Activated CD4-positive, alpha-beta T cell treated with anti-CD3 and anti-CD28 coated beads, Interleukin-2, amount 10 ng/mL, durations not matched to agents 7 days and 5 days (primary cell): ENCODE measurements around the gene PSMC3IP. TPM values are rescaled to one million over a fixed set of nuclear protein-coding genes. Genes with fewer than 3 reads are reported as not detected.
"Not testable (repeated sequence)": the region's sequence is repeated elsewhere in the genome, so short reads cannot be mapped to it uniquely, and the experiment has no call there.

Source experiments
- CTCF ChIA-PET: fragments of 350-600 bp; sonication (Branson Sonifier 250); formaldehyde crosslinking; loops from one replicate; lab custom pipeline; 2021; ENCODE audit warnings: antibody characterized with exemption; lab: Charles Lee
- POLR2A ChIA-PET: fragments of 350-600 bp; sonication (Branson Sonifier 250); formaldehyde crosslinking; loops from one replicate; lab custom pipeline; 2021; ENCODE audit warnings: antibody characterized with exemption; lab: Charles Lee
- DNase-seq: peaks from one replicate; pipeline ENCODE4 v3.0.0-alpha.2; 2020
- H3K27ac Mint-ChIP-seq: one replicate; pipeline ENCODE4 v1.8.0; 2021; ENCODE audit warnings: mild to moderate bottlenecking, moderate library complexity, mixed read lengths
- H3K27me3 Mint-ChIP-seq: one replicate; pipeline ENCODE4 v1.8.0; 2021; ENCODE audit warnings: mixed read lengths
- H3K36me3 Mint-ChIP-seq: one replicate; pipeline ENCODE4 v1.8.0; 2021; ENCODE audit warnings: low read depth, mixed read lengths
- H3K4me1 Mint-ChIP-seq: one replicate; pipeline ENCODE4 v1.8.0; 2021; ENCODE audit warnings: mixed read lengths
- H3K4me3 Mint-ChIP-seq: one replicate; pipeline ENCODE4 v1.8.0; 2021; ENCODE audit warnings: mild to moderate bottlenecking, moderate library complexity, mixed read lengths
- H3K9me3 Mint-ChIP-seq: one replicate; pipeline ENCODE4 v1.8.0; 2021; ENCODE audit warnings: mixed read lengths
- total RNA-seq, 2 experiments: library from RNA; stranded (reverse); gene quantifications; one replicate each; pipeline ENCODE4 v1.2.3, GENCODE V29; 2021

The PSMC3IP gene
- total RNA-seq, 2 experiments from 2014 or later: 17.4 to 18.5 TPM

DNA sequence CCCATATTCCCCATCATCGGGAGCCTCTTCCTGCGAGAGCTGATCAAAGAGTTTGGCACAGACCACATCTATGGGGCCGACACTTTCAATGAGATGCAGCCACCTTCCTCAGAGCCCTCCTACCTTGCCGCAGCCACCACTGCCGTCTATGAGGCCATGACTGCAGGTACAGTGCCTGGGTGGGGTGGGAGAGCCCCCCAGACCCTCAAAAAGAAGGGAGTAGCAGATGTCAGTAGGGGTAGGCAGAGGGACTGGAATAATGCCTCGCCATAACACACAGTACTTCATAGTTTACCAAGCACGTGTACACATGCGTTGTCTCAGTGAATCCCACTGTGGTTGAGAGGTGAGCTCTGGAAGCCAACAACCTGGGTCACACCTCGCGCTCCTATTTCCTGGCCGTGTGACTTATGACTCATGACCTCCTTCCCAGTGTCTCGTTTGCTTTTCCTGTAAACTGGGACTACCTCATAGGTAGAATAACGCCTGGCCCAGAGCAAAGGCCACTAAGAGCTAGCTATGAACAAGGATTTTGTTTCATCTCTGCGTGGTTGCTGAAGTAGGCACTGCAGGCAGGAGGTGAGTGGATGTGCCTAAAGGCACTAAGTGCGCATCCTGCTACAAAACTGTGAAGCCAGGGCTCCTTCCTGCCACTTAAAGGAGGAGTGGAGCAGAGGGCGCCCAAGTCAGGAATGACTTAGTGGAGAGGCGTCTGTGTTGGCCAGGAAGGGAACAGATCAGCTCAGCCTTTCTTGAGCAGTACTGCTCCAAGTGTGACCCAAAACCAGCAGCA is 36.3 kb downstream of the PSMC3IP start:
- ChIA-PET CTCF (interaction anchor here (0.5 to 1.8 kb wide), 8 partner anchors 10 to 1660 kb away, joined by 3 to 9 read pairs (median 4); no protein-coding TSS in a partner anchor), POLR2A (interaction anchor here (0.7 kb wide), 1 partner anchor 299 kb away, joined by 3 read pairs; no protein-coding TSS in a partner anchor)
- H3K4me3 Mint-ChIP-seq: peak overlapping the region; percentile 14
- no peaks in the 10 kb centered on the region for H3K27me3 Mint-ChIP-seq
- peaks cover 41% of the 10 kb centered on the region for H3K4me1 Mint-ChIP-seq
- no peaks in the 10 kb centered on the region for H3K9me3 Mint-ChIP-seq
- peak overlapping the region; percentile 77 for H3K27ac Mint-ChIP-seq
- no peak for DNase-seq
- peaks cover 9% of the 10 kb centered on the region for H3K36me3 Mint-ChIP-seq

DNA sequence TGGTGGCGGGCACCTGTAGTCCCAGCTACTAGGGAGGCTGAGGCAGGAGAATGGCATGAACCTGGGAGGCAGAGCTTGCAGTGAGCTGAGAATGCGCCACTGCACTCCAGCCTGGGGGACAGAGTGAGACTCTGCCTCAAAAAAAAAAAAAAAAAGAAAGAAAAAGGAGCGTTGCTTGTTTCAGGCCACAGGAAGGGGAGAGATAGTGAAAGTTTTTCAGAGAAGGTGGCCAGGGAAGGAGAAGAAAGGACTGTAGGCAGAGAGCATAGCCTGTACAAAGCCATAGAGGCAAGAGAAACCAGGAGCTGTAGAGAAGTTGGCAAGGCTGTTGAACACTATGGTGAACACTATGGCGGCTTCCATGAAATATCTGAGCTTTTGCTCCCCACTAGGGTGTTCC is 37.0 kb downstream of the PSMC3IP start:
- POLR2A ChIA-PET, H3K36me3 Mint-ChIP-seq, H3K27me3 Mint-ChIP-seq, DNase-seq, H3K9me3 Mint-ChIP-seq, H3K4me3 Mint-ChIP-seq: not testable (repeated sequence)
- CTCF ChIA-PET: interaction anchor here (0.6 to 1.8 kb wide), 4 partner anchors 9 to 226 kb away, joined by 3 to 9 read pairs (median 4); no protein-coding TSS in a partner anchor
- peaks cover 43% of the 10 kb centered on the region for H3K4me1 Mint-ChIP-seq
- H3K27ac Mint-ChIP-seq: peak overlapping the region; percentile 76

DNA sequence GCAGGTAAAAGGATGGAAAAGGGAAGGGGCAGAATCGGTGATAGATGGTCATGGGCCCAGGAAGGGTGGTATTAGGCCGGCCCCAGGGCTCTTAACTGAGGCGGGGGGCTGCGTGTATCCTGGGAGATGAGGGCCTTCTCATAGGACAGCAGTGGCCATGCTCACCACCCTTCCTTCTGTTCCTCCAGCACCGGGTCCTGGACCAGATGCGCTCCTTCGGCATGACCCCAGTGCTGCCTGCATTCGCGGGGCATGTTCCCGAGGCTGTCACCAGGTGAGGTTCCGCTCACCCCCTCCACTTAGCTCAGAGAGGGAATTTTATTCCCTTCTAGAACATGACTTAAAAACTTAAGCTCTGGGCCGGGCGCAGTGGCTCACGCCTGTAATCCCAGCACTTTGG is 39.0 kb downstream of the PSMC3IP start:
- CTCF ChIA-PET: interaction anchor here (1.0 kb wide), 1 partner anchor 381 kb away, joined by 3 read pairs; no protein-coding TSS in a partner anchor
- DNase-seq: no peak
- Mint-ChIP-seq H3K36me3 (peaks cover 9% of the 10 kb centered on the region), H3K27ac (no peak overlapping the region), H3K27me3 (peaks cover 3% of the 10 kb centered on the region), H3K4me3 (no peak overlapping the region), H3K9me3 (no peaks in the 10 kb centered on the region), H3K4me1 (peaks cover 50% of the 10 kb centered on the region)
- POLR2A ChIA-PET: no interaction called here

DNA sequence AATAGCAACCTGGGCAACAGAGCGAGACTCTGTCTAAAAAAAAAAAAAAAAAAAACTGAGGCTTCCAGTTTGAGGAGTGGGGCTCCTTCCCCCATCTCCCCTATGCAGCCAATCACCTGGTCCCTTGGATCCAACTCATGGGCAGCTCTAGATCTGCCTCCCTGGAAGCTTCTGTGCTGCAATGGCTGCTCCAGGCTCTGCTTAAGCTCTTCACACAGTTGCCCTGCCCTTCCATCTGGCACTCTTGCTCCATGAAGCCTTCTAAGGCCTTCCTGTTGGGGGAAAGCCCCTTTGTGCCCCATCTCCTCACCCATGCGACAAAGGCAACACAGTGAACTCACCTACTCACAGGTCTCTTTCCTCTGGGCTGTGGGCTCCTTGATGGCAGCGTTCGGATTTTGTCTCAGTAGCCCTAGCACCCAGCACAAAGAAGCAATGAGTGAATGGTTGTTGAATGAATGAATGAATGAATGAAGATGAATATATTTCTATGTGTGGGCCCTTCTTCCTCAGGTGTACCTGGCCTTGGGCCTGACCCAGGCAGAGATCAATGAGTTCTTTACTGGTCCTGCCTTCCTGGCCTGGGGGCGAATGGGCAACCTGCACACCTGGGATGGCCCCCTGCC is 39.6 kb downstream of the PSMC3IP start:
- CTCF ChIA-PET: interaction anchor here (1.0 kb wide), 1 partner anchor 381 kb away, joined by 3 read pairs; no protein-coding TSS in a partner anchor

DNA sequence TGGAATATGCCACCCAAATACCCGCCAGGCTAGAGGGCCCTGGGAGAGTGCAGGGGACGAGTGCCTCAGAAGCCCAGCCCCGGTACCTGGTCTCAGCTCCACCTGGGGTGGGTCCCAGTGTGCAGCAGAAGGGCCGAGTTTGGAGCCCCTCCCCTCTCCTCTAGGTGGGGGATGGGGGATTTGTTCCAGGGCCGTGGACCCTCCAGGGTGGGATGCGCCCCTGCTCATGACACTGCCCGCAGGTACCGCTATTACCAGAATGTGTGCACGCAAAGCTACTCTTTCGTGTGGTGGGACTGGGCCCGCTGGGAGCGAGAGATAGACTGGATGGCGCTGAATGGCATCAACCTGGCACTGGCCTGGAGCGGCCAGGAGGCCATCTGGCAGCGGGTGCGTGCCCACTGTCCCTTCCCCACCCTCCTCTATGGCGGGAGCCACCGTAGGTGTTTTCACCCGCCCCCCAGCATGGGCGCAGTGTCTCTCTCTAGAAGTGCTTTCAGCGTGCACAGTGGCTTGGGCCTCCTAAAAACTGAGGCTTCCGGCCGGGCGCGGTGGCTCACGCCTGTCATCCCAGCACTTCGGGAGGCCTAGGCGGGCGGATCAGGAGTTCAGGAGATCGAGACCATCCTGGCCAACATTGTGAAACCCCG is 40.2 kb downstream of the PSMC3IP start:
- Mint-ChIP-seq H3K4me3 (peak overlapping the region; percentile 78), H3K36me3 (peaks cover 9% of the 10 kb centered on the region), H3K9me3 (no peaks in the 10 kb centered on the region), H3K27me3 (peaks cover 5% of the 10 kb centered on the region), H3K4me1 (peaks cover 52% of the 10 kb centered on the region), H3K27ac (peak overlapping the region; percentile 83)
- ChIA-PET POLR2A (no interaction called here), CTCF (interaction anchor here (0.8 to 1.3 kb wide), 3 partner anchors 10 to 215 kb away, joined by 3 to 6 read pairs (median 3); no protein-coding TSS in a partner anchor)
- no peak for DNase-seq

More for the DNA sequence above, 39.6 kb downstream of the PSMC3IP start:
- Mint-ChIP-seq H3K9me3 (no peaks in the 10 kb centered on the region), H3K27me3 (peaks cover 5% of the 10 kb centered on the region), H3K36me3 (peaks cover 9% of the 10 kb centered on the region), H3K27ac (peak overlapping the region; percentile 67), H3K4me3 (peak overlapping the region; percentile 78), H3K4me1 (peaks cover 52% of the 10 kb centered on the region)
- POLR2A ChIA-PET: no interaction called here
- no peak for DNase-seq

DNA sequence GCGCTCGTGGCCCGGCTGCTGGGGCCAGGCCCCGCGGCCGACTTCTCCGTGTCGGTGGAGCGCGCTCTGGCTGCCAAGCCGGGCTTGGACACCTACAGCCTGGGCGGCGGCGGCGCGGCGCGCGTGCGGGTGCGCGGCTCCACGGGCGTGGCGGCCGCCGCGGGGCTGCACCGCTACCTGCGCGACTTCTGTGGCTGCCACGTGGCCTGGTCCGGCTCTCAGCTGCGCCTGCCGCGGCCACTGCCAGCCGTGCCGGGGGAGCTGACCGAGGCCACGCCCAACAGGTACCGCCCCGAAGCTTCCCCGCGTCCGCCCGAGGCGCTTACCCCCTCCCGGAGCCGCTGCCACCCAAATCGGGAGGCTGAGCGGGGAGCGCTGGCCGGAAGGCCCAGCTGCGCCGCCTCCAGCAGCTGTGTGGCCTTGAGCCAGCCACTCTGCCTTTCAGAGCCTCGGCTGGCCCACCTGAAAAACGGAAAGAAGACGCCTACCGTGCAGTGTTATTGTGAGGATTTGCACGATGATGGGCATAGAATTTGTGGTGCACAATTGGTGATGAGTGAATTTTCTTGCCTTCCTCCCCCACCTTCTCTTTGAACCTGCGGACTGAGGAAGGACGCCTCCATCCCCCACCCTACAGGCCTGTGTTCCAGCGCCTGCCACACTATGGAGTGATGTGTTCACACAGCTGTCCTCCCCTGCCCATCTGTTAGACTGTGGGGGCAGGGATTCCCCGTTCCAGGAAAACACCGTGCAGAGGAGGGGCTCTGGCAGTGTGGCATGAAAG is 41.0 kb downstream of the PSMC3IP start:
- peaks cover 8% of the 10 kb centered on the region for H3K36me3 Mint-ChIP-seq
- H3K4me1 Mint-ChIP-seq: peaks cover 51% of the 10 kb centered on the region
- no peaks in the 10 kb centered on the region for H3K9me3 Mint-ChIP-seq
- H3K27ac Mint-ChIP-seq: peak overlapping the region; percentile 83
- H3K27me3 Mint-ChIP-seq: peaks cover 5% of the 10 kb centered on the region
- ChIA-PET CTCF (interaction anchor here (0.6 to 2.0 kb wide), 11 partner anchors 10 to 678 kb away, joined by 3 to 11 read pairs (median 3); no protein-coding TSS in a partner anchor), POLR2A (interaction anchor here (0.6 to 0.9 kb wide), 2 partner anchors 42 to 492 kb away, joined by 3 to 6 read pairs; no protein-coding TSS in a partner anchor)
- peak; percentile 75 for DNase-seq
- peak overlapping the region; percentile 78 for H3K4me3 Mint-ChIP-seq

DNA sequence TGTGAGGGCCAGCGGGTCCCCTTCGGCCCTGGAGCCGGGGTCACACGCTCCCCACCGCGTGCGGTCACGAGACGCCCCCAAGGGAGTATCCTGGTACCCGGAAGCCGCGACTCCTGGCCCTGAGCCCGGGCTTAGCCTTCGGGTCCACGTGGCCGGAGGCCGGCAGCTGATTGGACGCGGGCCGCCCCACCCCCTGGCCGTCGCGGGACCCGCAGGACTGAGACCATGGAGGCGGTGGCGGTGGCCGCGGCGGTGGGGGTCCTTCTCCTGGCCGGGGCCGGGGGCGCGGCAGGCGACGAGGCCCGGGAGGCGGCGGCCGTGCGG is 41.5 kb downstream of the PSMC3IP start, which contains the start of gene NAGLU:
TSS of gene NAGLU (plus strand) at position 194 of the 324 bp plus-strand sequence. CDS start at position 226, 32 bp downstream.
- POLR2A ChIA-PET: interaction anchor here (0.6 to 0.9 kb wide), 3 partner anchors 9 to 491 kb away, joined by 3 to 6 read pairs (median 3); no protein-coding TSS in a partner anchor
- H3K9me3 Mint-ChIP-seq: no peaks in the 10 kb centered on the region
- H3K4me1 Mint-ChIP-seq: peaks cover 51% of the 10 kb centered on the region

DNA sequence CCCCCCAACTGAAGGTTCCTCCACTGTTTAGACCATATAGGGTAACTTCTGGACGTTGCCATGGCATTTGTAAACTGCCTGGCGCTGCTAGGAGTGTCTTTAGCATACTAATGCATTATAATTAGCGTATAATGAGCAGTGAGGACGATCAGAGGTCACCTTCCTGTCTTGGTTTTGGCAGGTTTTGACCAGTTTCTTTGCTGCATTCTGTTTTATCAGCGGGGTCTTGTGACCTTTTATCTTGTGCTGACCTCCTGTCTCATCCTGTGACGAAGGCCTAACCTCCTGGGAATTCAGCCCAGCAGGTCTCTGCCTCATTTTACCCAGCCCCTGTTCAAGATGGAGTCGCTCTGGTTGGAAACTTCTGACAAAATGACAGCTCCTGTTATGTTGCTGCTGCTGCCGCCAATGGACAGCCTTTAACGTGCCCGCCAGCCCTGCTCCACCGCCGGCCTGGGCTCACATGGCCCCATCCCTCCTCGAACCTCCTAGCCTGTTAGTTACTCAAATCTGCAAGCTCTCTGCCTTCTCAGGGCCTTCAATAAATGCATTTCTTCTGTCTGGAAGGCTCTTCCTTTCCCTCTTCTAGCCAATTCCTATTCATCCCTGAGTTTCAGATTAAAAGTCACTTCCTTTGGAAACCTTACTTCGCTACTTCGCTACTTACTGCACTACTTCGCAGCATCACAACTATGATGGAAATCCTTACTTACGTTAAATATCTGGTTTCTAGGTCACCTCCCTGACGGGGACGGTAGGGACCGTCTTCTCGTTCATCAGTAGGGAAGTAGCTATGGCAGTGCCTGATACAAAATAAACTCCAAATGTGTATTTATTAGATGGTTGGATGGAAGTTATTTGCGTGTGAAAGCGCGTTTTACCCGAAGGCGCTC is 42.1 kb downstream of the PSMC3IP start:
- Mint-ChIP-seq H3K4me1 (peaks cover 51% of the 10 kb centered on the region), H3K9me3 (no peaks in the 10 kb centered on the region), H3K36me3 (peaks cover 7% of the 10 kb centered on the region), H3K27me3 (peaks cover 5% of the 10 kb centered on the region), H3K4me3 (peak overlapping the region; percentile 76), H3K27ac (peak overlapping the region; percentile 83)
- DNase-seq: no peak
- ChIA-PET POLR2A (interaction anchor here (0.6 to 0.9 kb wide), 2 partner anchors 9 to 43 kb away, joined by 3 to 6 read pairs; no protein-coding TSS in a partner anchor), CTCF (interaction anchor here (0.9 to 2.0 kb wide), 8 partner anchors 8 to 604 kb away, joined by 3 to 11 read pairs (median 4); no protein-coding TSS in a partner anchor)

More for the DNA sequence above, 41.5 kb downstream of the PSMC3IP start, which contains the start of gene NAGLU:
- Mint-ChIP-seq H3K4me3 (peak within 1 kb of the TSS; percentile 78), H3K36me3 (peaks cover 7% of the 10 kb centered on the region), H3K27ac (peak within 1 kb of the TSS; percentile 83), H3K27me3 (peaks cover 5% of the 10 kb centered on the region)
- CTCF ChIA-PET: interaction anchor here (0.8 to 2.0 kb wide), 9 partner anchors 9 to 677 kb away, joined by 3 to 11 read pairs (median 3); no protein-coding TSS in a partner anchor
- peak; percentile 85 for DNase-seq

DNA sequence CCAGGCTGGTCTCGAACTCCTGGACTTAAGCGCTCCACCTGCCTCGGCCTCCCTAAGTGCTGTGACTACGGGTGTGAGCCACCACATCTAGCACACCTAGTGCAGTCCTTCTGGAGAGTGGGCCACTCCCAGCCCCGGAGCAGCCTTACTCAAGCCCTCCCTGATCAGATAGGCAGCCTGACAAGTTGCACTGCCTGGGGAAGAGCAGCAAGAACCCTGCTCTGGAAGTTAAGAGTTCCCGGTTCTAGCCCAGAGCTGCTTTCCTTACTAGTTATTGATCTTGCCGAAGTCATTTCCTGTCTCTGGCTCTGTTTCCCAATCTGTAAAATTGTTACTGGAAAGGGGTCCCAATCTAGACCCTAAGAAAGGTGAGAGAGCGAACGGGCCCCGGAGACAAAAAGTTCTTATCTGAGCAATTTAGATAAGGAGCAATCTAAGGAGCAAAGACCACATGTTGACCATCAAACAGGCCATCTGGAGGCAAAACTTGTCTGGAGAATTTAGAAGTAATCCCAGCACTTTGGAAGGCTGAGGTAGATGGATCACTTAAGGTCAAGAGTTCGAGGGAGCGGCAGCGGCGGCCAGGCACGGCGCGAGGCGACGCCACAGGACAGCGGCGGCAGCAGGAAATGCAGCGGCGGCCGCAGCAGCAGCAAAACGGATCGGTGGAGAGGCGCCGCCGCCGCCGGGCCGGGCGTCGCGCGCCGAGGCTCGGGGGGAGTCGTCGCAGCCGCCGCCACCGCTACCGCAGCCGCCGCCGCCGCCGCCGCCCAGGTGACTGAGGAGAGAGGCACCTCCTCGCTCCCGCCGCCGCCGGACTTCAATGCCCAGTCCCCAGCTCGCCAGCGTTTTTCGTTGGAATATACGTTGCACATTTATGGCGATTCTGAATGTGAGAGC is 45.8 kb downstream of the PSMC3IP start:
- H3K9me3 Mint-ChIP-seq: no peaks in the 10 kb centered on the region
- peak; percentile 43 for DNase-seq
- H3K36me3 Mint-ChIP-seq: no peaks in the 10 kb centered on the region
- POLR2A ChIA-PET: no interaction called here
- peak overlapping the region; percentile 54 for H3K27ac Mint-ChIP-seq
- H3K4me3 Mint-ChIP-seq: peak overlapping the region; percentile 73
- CTCF ChIA-PET: interaction anchor here (0.6 to 3.0 kb wide), 5 partner anchors 8 to 486 kb away, joined by 3 to 9 read pairs (median 3); no protein-coding TSS in a partner anchor
- H3K27me3 Mint-ChIP-seq: peaks cover 5% of the 10 kb centered on the region
- peaks cover 49% of the 10 kb centered on the region for H3K4me1 Mint-ChIP-seq

DNA sequence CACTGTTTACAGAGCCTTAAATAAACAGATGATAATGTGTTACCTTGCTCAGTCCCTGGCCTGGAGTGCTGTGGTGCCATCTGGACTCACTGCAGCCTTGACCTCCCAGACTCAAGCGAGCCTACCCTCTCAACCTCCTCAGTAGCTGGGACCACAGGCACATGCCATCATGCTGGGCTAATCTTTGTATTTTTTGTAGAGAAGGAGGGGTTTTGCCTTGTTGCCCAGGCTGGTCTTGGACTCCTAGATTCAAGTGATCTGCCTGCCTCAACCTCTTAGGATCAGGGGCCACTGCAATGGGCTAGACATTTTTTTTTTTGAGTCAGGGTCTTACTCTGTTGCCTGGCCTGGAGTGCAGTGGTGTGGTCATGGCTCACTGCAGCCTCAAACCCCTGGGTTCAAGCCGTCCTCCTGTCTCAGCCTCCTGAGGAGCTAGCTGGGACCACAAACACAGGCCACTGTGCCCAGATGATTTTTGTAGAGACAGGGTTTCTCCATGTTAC is 46.5 kb downstream of the PSMC3IP start:
- H3K27ac Mint-ChIP-seq: peak overlapping the region; percentile 54
- no peak for DNase-seq
- peaks cover 47% of the 10 kb centered on the region for H3K4me1 Mint-ChIP-seq
- H3K4me3 Mint-ChIP-seq: peak overlapping the region; percentile 73
- no peaks in the 10 kb centered on the region for H3K9me3 Mint-ChIP-seq
- no peaks in the 10 kb centered on the region for H3K36me3 Mint-ChIP-seq
- ChIA-PET CTCF (interaction anchor here (0.7 to 3.0 kb wide), 4 partner anchors 10 to 235 kb away, joined by 3 to 9 read pairs (median 4); no protein-coding TSS in a partner anchor), POLR2A (no interaction called here)
- peaks cover 5% of the 10 kb centered on the region for H3K27me3 Mint-ChIP-seq
